HG03378 (cell line): ENCODE data around the gene SPARC.
"Not testable (repeated sequence)": the region's sequence is repeated elsewhere in the genome, so short reads cannot be mapped to it uniquely, and the experiment has no call there.

ENCODE experiments used
- ATAC-seq: cut with Tn5 transposase; IDR thresholded peaks from one replicate; pipeline ENCODE4 v1.9.1; 2021; ENCODE audit warnings: mild to moderate bottlenecking, moderate library complexity; ENCODE audit not compliant: unreplicated experiment

SPARC gene

GRCh38 chr5:151700820-151701219, 14.1 kb upstream of the SPARC start:
- ATAC-seq = peak; percentile 40

DNA sequence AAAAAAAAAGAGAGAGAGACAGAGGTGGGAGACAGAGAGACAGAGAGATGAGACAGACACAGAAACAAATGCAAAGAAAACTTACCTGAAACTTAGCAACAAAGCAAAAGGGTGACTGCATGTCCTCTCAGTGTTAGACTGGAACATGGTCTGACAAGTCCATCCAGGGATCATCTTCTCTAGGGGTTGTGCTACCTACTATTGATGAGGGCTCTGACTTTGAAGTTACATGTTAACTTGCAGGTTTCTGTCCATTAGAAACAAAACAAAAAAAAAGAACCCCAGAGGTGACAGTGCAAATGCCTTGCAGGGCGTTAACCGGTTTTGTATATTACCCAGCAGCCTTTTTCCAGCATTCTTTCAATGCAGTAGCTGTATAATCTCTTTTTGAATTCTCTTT, 13.6 kb upstream of the SPARC start:
- no peak for ATAC-seq

- no peak for ATAC-seq
These were observed 12.6 kb upstream of the SPARC start for GRCh38 chr5:151699071-151699901.

DNA sequence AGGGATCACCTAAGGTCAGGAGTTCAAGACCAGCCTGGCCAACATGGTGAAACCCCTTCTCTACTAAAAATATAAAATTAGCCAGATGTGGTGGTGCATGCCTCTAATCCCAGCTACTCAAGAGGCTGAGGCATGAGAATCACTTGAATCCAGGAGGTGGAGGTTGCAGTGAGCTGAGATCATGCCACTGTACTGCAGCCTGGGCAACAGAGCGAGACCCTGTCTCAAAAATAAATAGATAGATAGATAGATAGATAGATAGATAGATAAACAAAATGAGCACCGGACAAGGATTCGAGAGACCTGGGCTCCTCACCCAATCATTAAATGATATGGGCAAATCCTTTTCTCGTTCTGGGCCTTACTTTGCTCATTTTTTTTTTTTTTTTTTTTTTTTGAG, 11.4 kb upstream of the SPARC start:
- ATAC-seq = not testable (repeated sequence)

DNA sequence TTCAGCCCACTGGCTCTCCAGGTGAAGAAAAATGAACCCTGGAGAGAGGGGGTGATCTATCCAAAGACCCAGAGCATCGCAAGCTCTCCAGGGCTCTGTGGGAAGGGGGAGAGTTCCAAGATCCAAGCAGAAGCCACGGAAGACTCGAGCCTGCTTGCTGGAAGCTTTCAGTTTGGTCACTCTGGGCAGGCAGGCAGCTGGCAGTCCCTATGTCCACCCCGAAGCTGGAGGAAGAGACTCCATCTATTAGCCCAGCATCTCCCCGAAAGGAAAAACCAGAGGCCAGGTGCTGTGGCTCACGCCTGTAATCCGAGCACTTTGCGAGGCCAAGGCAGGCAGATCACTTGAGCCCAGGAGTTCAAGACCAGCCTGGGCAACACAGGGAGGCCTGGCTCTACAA, 10.7 kb upstream of the SPARC start:
- ATAC-seq = no peak

GRCh38 chr5:151696470-151697061, 9.9 kb upstream of the SPARC start:
- ATAC-seq = no peak

DNA sequence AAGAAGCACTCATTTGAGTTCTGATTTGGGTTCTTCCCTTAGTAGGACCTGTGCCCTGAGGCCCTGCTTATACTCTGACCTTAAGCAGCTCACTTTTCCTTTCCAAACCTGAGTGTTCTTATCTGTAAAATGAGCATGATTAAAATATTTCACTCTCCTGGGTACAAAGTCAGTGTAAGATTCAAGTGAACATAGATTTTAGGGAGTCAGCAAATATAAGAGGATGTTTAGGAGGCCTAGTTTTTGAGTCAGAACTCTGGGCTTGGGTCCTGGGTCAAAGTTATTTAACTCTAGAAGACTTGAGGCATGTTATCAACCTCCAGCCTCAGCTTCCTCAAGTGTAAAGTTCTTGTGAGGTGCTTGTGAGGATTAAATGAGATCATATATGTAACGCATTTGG, 8.7 kb upstream of the SPARC start:
- no peak for ATAC-seq

- no peak for ATAC-seq
These were observed 7.3 kb upstream of the SPARC start for GRCh38 chr5:151694035-151694485.

- no peak for ATAC-seq
These were observed 5.6 kb upstream of the SPARC start for GRCh38 chr5:151692312-151692711.

- ATAC-seq = no peak
These were observed 5.0 kb upstream of the SPARC start for GRCh38 chr5:151691706-151692105.

GRCh38 chr5:151689591-151689990, 2.9 kb upstream of the SPARC start:
- ATAC-seq = not testable (repeated sequence)

DNA sequence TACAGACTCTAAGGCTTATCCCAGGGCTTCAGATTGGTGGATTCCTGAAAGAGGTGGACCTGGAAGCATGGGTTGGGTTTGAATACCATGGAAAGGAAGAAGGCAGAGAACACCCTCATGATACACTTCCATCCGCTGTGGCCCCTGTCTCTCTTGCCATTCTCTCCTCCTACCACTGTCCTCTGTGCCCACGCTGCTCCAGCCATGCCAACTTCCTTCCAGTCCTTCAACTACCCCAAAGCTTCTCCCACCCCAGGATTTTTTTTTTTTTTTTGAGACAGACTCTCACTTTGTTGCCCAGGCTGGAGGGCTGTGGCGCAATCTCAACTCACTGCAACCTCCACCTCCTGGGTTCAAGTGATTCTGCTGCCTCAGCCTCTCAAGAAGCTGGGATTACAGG, 1.7 kb upstream of the SPARC start:
- no peak for ATAC-seq

DNA sequence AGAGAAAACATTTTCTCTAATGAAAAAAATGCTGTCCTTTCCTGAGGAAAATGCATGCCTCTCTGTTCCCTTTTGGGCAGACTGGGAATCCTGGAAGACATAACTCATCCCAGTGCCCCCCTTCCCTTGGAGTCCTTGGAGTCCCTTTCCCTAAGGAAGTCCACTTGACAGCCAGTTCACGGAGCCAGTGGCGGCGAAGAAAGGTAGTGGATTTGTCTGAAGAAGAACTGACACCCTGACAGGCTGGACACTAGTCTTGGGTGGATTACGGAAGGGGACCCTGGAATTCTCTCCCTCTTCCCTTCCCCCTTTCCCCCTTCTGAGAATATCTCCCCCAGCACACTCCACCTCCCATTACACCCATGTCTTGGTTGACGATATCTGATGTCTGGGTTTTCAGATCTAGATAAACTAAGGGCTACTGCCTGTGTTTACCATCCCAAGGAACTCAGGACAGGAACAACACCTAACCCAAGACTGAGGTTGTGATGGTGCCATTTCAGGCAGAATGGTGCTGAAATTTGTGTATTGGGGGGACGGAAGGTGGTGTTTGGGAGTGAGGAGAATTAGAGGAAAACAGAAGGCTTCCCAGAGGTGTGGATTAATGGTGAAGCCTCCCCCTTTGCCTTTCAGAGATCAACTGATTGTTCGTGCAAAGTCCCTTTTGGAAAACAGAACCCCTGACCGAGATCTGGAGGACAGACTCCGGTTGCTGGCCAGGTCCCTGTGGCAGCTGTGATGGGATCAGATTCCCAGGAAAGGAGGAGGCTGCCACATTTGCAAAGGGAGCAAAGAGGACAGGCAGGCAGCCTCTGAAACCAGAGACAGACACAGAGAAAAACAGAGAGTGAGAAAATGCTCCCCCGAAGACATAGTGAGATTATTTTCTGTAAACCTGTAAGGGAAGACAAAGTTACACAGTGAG, 704 bp downstream of the SPARC start:
- ATAC-seq = no peak

- ATAC-seq = no peak
These were observed 1.9 kb downstream of the SPARC start for GRCh38 chr5:151684690-151685361.

DNA sequence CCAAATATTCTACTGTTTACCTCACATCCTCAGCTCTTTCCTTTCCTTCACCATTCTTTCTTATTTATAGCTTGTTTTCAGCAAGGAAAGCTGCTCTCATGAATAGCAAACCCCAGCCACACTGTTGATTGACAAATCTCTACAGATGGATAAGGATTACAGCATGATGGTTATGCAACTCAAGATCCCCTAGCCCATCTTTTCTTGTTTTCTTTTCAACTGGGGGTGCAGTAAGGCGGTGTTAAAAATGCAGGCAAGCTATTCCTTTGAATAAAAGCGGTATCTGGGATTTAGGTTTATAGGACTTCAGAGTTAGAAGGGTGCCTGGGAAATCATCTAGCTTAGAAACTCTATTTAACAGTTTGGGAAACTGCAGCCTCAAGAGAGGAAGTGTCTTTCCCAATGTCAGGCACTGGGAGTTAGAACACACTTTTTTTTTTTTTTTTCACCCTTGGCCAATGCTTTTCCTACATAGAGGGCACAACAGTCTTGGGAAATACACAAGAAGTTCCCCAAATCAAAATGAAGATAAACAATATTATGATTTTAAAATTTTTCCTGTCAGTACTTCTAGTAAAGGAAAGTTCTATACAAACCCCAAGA, 2.6 kb downstream of the SPARC start:
- ATAC-seq = no peak

GRCh38 chr5:151683444-151683843, 3.3 kb downstream of the SPARC start:
- no peak for ATAC-seq

GRCh38 chr5:151682751-151683331, 3.9 kb downstream of the SPARC start:
- no peak for ATAC-seq

DNA sequence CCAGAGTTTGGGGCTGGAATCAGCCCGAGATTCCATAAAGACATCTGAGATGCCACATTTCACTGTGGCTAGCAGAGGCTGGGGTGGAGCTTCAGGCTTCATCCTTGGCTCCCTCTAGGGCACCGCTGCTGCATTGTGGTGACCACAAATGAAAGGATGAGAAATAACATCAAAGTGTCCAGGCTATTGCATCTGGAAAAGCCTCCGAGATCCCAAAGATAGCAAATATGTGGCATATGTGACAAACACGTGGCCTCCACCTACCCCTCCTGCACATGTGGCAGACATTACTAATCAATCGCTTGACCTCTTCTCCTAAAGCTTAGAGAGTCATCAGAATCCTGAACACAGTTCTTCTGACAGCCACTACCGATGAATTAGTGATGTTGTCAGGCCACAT, 4.5 kb downstream of the SPARC start:
- ATAC-seq = no peak

GRCh38 chr5:151680944-151681427, 5.7 kb downstream of the SPARC start:
- no peak for ATAC-seq

DNA sequence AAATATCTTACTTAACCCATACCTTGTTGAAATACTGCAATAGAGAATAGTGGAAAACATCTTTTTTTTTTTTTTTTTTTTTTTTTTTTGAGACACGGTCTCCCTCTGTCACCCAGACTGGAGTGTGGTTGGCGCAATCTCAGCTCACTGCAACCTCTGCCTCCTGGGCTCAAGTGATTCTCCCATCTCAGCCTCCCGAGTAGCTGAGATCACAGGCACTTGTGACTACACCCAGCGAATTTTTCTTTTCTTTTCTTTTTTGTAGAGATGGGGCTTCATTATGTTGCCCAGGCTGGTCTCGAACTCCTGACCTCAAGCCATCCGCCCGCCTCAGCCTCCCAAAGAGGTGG, 6.6 kb downstream of the SPARC start:
- ATAC-seq = not testable (repeated sequence)
